Esophagus (tissue), 2 donors: Measurements from ENCODE around the gene PAQR8. TPM values are rescaled to one million over a fixed set of nuclear protein-coding genes. Genes with fewer than 3 reads are reported as not detected.
"Not testable (repeated sequence)": the region's sequence is repeated elsewhere in the genome, so short reads cannot be mapped to it uniquely, and the experiment has no call there.

Experiments
- H3K27ac ChIP-seq, 2 donors: one replicate each; pipeline ENCODE4 v1.5.1; 2013; ENCODE audit warnings: low read depth in 2 of 2, mild to moderate bottlenecking in 2 of 2, inconsistent platforms in 1 of 2, low read length in 1 of 2, moderate library complexity in 1 of 2
- H3K27me3 ChIP-seq, 2 donors: one replicate each; pipeline ENCODE4 v1.6.1; 2013; ENCODE audit warnings: low read length in 2 of 2, control low read depth in 1 of 2, mild to moderate bottlenecking in 1 of 2; ENCODE audit not compliant: insufficient read depth in 2 of 2, control insufficient read depth in 1 of 2
- H3K36me3 ChIP-seq, 2 donors: one replicate each; pipeline ENCODE4 v1.6.1; 2013; ENCODE audit warnings: low read length in 1 of 2; ENCODE audit not compliant: control insufficient read depth in 2 of 2, insufficient read depth in 2 of 2
- H3K4me1 ChIP-seq, 2 donors: one replicate each; pipeline ENCODE4 v1.6.1; 2013; ENCODE audit warnings: low read length in 1 of 2; ENCODE audit not compliant: control insufficient read depth in 2 of 2, insufficient read depth in 2 of 2
- H3K4me3 ChIP-seq, 2 donors: one replicate each; pipeline ENCODE4 v1.5.1; 2013; ENCODE audit warnings: low read length in 2 of 2, mild to moderate bottlenecking in 2 of 2, low read depth in 1 of 2, moderate library complexity in 1 of 2
- H3K9me3 ChIP-seq, 2 donors: one replicate each; pipeline ENCODE4 v1.6.1; 2013; ENCODE audit warnings: mild to moderate bottlenecking in 2 of 2, low read depth in 1 of 2, low read length in 1 of 2, moderate library complexity in 1 of 2; ENCODE audit not compliant: control insufficient read depth in 2 of 2, insufficient read depth in 1 of 2
- WGBS, 2 donors: extraction: QIAGEN DNeasy Blood & Tissue Kit; methylation state at CpG; one replicate each; pipeline ENCODE4 v1.1.7; 2013; 5-methylcytosine and 5-hydroxymethylcytosine counted together
- polyA plus RNA-seq, 2 donors: library from polyadenylated mRNA; stranded (reverse); fragments of 200-250 nt; gene quantifications; one replicate each; pipeline ENCODE4 v1.2.3, GENCODE V29; 2013
- donor health status: healthy with polysubstance abuse.
- donor health status: Bipolar disorder and iron deficiency.

PAQR8 gene
- polyA plus RNA-seq, 2 donors: 5.1 to 7.7 TPM

DNA sequence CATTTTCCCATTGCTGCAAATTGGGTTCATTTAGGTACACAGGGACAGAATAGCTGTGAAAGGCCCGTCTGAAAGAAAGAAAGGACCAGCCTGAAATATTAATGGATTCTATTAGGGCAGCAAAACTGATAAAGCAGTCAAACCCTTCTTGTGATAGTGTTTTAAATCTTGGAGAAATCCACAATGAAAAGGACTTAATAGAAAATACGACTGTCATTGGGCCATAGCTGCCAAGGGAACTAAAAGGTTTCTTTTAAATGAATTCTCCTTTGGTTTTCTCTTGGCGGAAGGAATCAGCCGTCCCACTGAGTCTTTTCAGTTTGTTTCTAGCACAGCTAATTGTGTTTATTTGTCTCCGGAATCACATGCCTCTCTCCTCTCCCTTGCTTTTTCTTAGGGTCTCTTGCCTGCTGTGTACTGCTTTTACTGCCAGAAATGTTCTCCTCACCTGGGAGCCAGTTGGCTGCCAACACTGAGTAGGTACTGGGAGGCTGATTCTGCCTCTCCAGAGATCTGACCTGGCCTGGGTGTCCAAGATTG, 11.3 kb downstream of the PAQR8 start:
- no peak overlapping the region for H3K27ac ChIP-seq
- WGBS, 2 donors: 94 to 95% methylated on average over 5 of the region's 5 CpGs
- peaks cover 0 to 1% of the 10 kb centered on the region in 2 donors for H3K9me3 ChIP-seq
- H3K4me3 ChIP-seq: no peak overlapping the region
- no peaks in the 10 kb centered on the region for H3K27me3 ChIP-seq
- H3K4me1 ChIP-seq: no peaks in the 10 kb centered on the region
- peaks cover 0 to under 1% of the 10 kb centered on the region in 2 donors for H3K36me3 ChIP-seq

DNA sequence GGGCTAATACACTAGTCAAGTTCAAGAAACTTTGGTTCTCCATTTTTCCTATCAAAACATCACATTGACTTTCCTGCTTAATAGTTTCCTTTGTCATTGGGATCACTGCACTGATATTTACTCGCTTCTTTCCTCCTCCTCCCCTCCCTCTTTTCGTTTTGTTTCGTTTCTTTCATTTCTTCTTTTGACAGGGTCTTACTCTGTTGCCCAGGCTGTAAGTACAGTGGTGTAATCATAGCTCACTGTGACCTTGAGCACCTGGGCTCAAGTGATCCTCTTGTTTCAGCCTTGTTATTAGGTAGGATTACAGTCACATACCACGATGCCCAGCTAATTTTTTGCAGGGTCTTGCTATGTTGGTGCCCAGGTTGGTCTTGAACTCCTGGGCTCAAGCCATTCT, 12.3 kb downstream of the PAQR8 start:
- H3K4me3 ChIP-seq: no peak overlapping the region
- WGBS, 2 donors: 96% methylated on average over 4 of the region's 4 CpGs
- no peaks in the 10 kb centered on the region for H3K36me3 ChIP-seq
- no peaks in the 10 kb centered on the region for H3K27me3 ChIP-seq
- no peak overlapping the region for H3K27ac ChIP-seq
- H3K9me3 ChIP-seq: peaks cover 0 to 1% of the 10 kb centered on the region in 2 donors
- H3K4me1 ChIP-seq: no peaks in the 10 kb centered on the region

DNA sequence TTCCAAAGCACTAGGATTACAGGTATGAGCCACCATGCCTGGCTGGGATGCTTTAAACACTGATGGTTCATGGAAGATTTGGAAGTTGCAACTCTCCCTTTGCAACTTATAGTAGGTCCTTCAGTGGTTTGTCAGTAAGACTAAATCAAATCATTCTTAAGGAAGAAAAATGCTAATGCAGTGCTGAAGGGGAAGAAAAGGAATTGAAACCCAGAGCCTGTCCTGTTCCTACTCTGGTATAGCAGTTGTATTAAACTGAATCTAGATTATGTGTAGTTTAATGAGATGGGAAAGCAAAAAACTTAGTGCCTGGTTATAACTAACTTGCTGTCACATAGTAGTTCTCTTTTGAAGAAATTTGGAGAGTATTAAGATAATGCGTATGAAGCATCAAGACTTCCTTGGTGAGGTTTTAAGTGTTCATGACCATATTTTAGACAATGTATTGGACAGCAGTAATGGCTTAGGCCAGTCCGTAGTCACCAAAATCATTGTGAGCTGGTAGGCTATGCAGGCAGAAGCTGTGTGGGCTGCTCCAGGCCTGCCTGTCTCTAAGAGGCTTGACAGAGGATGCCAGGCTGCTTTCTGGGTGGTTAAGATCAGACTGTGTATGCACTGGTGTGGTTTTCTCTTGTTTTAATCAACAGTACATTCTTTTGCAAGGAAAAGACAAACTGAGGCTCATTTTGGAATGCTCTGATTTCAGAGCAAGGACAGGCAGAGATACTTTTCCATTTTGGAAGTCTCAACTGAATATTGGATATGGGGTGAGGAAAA, 14.0 kb downstream of the PAQR8 start:
- Histone ChIP-seq H3K27ac (no peak overlapping the region), H3K36me3 (no peaks in the 10 kb centered on the region), H3K4me1 (no peaks in the 10 kb centered on the region), H3K9me3 (peaks cover 0 to 1% of the 10 kb centered on the region in 2 donors), H3K27me3 (no peaks in the 10 kb centered on the region), H3K4me3 (no peak overlapping the region)
- 91 to 98% methylated on average over 2 of the region's 2 CpGs for WGBS, 2 donors

DNA sequence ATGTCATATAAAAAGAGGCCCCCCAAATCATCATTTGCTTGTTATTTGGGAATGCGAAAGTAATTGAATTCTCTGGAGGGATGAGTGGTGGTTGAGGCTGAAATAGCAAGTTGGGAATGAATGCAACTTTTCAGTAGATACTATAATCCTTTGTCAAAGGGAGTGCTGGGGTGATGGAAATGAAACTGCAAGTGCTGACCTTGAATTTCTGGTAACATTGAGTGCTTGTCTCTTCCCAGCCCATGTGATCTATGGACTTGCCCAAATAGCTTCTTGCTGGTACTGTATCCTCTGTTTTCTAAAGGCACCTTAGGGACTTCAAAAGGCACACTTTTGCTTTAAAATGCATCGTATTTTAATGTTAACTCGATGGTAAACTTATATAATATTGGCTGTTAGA, 14.8 kb downstream of the PAQR8 start:
- Histone ChIP-seq H3K9me3 (peaks cover 0 to 1% of the 10 kb centered on the region in 2 donors), H3K4me3 (no peak overlapping the region), H3K27ac (no peak overlapping the region), H3K27me3 (no peaks in the 10 kb centered on the region), H3K36me3 (no peaks in the 10 kb centered on the region), H3K4me1 (no peaks in the 10 kb centered on the region)
- 87 to 90% methylated on average over 3 of the region's 3 CpGs for WGBS, 2 donors

DNA sequence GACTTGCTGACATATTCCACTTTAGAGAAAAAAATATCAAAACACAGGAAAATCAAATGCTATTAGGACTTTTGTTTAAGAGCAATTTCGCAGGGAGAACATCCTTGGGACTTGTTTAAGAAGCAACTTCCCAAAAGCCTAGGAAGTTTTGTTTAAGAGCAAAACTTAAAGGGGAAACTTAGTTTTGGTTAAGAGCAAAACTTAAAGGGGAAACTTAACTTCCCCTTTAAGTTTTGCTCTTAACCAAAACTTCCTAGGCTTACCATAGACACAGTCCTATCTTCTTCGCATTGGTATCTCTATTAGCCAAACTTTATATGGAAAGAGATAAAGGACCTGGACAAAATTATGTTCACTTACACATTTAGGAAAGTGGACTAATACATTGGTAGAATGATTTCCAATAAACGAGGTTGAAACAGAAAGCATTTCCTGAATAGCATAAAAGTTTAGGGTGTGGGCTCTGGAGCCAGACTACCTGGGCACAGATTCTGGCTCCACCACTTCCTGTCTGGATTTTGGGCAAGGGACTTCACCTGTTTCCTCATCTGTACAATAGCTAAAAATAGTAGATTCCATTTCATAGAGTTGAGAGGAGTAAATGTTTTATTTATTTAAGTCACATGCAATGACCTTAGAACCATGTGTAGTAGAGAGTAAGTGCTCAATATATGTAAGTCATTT, 15.7 kb downstream of the PAQR8 start:
- no peaks in the 10 kb centered on the region for H3K4me1 ChIP-seq
- WGBS, 2 donors: 65 to 68% methylated on average over 3 of the region's 3 CpGs
- no peaks in the 10 kb centered on the region for H3K36me3 ChIP-seq
- H3K4me3 ChIP-seq: no peak overlapping the region
- no peaks in the 10 kb centered on the region for H3K27me3 ChIP-seq
- peaks cover 0 to 1% of the 10 kb centered on the region in 2 donors for H3K9me3 ChIP-seq
- no peak overlapping the region for H3K27ac ChIP-seq

DNA sequence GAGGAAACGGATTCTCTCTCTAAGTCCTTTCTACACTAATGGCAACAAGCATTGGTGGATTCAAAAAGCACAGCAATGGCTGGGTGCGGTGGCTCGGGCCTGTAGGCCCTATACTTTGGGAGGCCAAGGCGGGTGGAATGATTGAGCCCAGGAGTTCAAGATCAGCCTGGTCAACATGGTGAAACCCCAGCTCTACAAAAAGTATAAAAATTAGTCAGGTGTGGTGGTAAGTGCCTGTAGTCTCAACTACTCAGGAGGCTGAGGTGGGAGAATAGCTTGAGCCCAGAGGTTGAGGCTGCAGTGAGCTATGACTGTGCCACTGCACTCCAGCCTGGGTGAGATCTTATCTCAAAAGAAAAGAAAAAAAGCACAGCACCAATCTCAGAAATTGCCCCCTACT, 19.3 kb downstream of the PAQR8 start:
- Histone ChIP-seq H3K4me1 (no peaks in the 10 kb centered on the region), H3K36me3 (no peaks in the 10 kb centered on the region), H3K27ac (no peak overlapping the region), H3K4me3 (no peak overlapping the region), H3K9me3 (no peaks in the 10 kb centered on the region), H3K27me3 (no peaks in the 10 kb centered on the region)
- 92 to 94% methylated on average over 4 of the region's 4 CpGs for WGBS, 2 donors

DNA sequence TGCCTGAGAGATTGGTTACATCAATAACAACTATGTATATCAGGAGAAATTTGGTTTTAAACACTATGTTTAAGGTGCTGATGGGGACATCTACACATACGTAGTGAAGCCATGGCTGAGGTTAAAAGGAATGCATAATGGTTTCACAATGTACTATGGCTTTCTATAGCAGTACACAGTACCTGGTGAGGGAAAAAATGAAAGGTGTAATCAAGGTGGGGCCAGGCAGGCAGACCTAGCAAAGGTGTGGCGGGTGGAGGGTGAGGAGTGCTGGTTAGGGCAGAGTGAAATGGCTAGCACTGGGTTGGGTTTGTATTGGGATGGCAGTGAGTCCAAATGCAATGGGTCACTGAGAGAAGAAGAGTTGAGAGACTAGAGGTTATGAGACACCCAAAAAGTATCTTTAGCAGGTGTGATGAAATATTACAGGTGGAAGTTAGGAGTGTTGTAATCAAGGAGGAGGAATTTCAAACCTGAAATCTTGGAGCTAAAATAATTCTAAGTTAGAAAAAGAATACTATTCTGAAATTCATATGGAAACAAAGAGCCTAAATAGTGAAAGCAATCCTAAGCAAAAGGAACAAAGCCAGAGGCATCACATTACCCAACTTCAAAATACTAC, 22.3 kb downstream of the PAQR8 start:
- no peak overlapping the region for H3K27ac ChIP-seq
- H3K36me3 ChIP-seq: no peaks in the 10 kb centered on the region
- no peak overlapping the region for H3K4me3 ChIP-seq
- H3K27me3 ChIP-seq: no peaks in the 10 kb centered on the region
- no peaks in the 10 kb centered on the region for H3K9me3 ChIP-seq
- no peaks in the 10 kb centered on the region for H3K4me1 ChIP-seq
- 76 to 80% methylated on average over 2 of the region's 2 CpGs for WGBS, 2 donors

DNA sequence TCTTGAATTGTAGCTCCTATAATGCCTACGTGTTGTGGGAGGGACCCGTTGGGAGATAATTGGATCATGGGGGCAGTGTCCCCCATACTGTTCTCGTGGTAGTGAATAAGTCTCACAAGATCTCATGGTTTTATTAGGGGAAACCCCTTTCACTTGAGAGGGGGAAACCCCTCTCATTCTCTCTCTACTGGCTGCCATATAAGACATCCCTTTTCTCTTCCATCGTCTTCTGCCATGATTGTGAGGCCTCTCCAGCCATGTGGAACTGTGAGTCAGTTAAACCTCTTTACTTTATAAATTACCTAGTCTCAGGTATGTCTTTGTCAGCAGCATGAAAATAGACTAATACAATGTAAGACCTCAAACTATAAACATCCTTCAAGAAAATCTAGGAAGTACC, 23.1 kb downstream of the PAQR8 start:
- Histone ChIP-seq H3K4me1 (no peaks in the 10 kb centered on the region), H3K36me3 (no peaks in the 10 kb centered on the region), H3K27me3 (no peaks in the 10 kb centered on the region), H3K4me3 (no peak overlapping the region), H3K9me3 (no peaks in the 10 kb centered on the region), H3K27ac (no peak overlapping the region)
- WGBS, 2 donors: 89 to 91% methylated on average over 4 of the region's 4 CpGs

DNA sequence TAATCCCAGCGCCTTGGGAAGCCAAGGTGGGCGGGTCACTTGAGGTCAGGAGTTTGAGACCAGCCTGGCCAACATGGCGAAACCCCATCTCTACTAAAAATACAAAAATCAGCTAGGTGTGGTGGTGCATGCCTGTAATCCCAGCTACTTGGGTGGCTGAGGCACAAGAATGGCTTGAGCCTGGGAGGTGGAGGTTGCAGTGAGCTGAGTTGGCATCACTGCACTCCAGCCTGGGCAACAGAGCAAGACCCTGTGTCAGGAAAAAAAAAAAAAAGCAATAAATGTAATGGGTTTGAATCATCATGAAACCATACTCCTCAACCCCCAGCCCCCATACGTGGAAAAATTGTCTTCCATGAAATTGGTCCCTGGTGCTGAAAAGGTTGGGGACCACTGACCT, 26.2 kb downstream of the PAQR8 start:
- H3K27ac ChIP-seq, H3K9me3 ChIP-seq: not testable (repeated sequence)

More for the DNA sequence above, 26.2 kb downstream of the PAQR8 start:
- not testable (repeated sequence) for H3K36me3 ChIP-seq, H3K4me1 ChIP-seq, H3K4me3 ChIP-seq, H3K27me3 ChIP-seq
- WGBS, 2 donors: 82 to 87% methylated on average over 4 of the region's 4 CpGs
